Neutrophil (primary cell): ENCODE data around the gene CDC42EP3.

Experiments used
- H3K27ac ChIP-seq: fragments of 200-600 bp; sonication (generic); 2 replicates; pipeline ENCODE4 v1.5.1; 2016; ENCODE audit warnings: mild to moderate bottlenecking, moderate library complexity
- H3K27me3 ChIP-seq: fragments of 200-600 bp; sonication (generic); 2 replicates; pipeline ENCODE4 v1.6.0; 2016; ENCODE audit warnings: mild to moderate bottlenecking
- H3K36me3 ChIP-seq: fragments of 200-600 bp; sonication (generic); 2 replicates; pipeline ENCODE4 v1.5.1; 2017
- H3K4me1 ChIP-seq, 2 experiments: fragments of 200-600 bp in 1 of 2; sonication (generic) in 1 of 2; 1 replicate in 1 of 2; 2 replicates in 1 of 2; pipeline versions ENCODE4 v1.5.1 to v1.6.1; 2013 to 2016; ENCODE audit warnings: low read depth in 1 of 2, low read length in 1 of 2, mild to moderate bottlenecking in 1 of 2, moderate library complexity in 1 of 2; ENCODE audit not compliant: control insufficient read depth in 1 of 2, insufficient read depth in 1 of 2
- H3K4me3 ChIP-seq, 2 experiments: fragments of 200-600 bp in 1 of 2; sonication (generic) in 1 of 2; 1 replicate in 1 of 2; 2 replicates in 1 of 2; pipeline ENCODE4 v1.5.1; 2013 to 2016; ENCODE audit warnings: low read depth in 1 of 2, low read length in 1 of 2, mild to moderate bottlenecking in 1 of 2, moderate library complexity in 1 of 2
- H3K9me3 ChIP-seq: fragments of 200-600 bp; sonication (generic); 2 replicates; pipeline ENCODE4 v1.5.1; 2016
- TF ChIP-seq, protein P1 (sequence below): fragments of 200-600 bp; sonication (generic); IDR thresholded peaks from 2 replicates; pipeline ENCODE4 v1.5.1; 2016; ENCODE audit warnings: antibody characterized with exemption

The CDC42EP3 gene

DNA sequence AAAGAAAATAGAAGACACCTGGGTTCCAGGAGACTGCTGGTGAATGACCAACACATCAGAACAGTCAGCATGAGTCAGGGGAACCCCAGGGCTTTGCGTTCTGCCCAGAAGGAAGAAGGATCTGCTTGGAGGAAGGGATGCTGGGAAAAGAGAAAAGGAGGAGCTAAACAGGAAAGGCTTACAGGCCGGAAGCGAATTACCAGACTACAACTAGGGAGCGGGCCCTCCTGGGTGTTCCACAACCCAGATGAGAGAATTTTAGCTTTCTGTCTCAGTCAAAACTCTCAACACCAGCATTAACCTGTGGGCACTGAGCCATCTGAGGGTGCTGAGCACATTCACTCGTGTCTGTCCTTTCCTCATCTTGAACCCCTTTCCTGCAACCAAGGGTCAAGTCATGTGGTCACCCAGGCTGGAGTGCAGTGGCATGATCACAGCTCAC is 19.2 kb downstream of the CDC42EP3 start:
- peaks cover 45% of the 10 kb centered on the region for H3K36me3 ChIP-seq
- H3K9me3 ChIP-seq, result no peaks in the 10 kb centered on the region
- peak overlapping the region in 1 of 2 experiments; percentile 48 for H3K4me3 ChIP-seq

DNA sequence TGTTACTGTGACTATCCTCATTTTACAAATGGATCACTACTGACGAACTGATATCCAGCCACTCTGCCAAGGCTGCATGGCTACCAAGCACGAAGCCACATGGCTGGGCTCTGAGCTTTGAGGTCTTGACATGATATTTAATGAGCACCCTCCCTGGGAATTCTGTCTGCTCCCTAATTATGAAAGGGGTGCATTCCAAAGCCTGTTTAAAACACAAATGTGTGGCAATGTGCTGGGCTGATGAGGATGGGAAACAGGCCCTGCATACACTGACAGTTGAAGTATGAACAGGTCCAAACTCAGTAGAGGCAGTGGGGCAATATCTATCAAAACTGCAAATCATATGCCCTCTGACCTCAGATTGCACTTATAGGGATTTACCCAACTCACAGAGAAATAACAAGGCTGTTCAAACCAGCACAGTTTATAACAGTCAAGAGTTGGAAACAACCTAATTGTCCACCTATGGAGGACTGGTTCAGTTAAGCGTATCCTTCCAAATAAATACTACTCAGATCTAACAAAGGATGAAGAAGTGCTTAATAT is 20.8 kb downstream of the CDC42EP3 start:
- H3K36me3 ChIP-seq, result peaks cover 49% of the 10 kb centered on the region
- peak overlapping the region; percentile 96 for H3K27ac ChIP-seq
- H3K4me3 ChIP-seq, result no peak overlapping the region
- H3K4me1 ChIP-seq, result peaks cover 99 to 100% of the 10 kb centered on the region in 2 experiments
- H3K27me3 ChIP-seq, result no peaks in the 10 kb centered on the region
- H3K9me3 ChIP-seq, result no peaks in the 10 kb centered on the region
- TF ChIP-seq, protein P1, sequence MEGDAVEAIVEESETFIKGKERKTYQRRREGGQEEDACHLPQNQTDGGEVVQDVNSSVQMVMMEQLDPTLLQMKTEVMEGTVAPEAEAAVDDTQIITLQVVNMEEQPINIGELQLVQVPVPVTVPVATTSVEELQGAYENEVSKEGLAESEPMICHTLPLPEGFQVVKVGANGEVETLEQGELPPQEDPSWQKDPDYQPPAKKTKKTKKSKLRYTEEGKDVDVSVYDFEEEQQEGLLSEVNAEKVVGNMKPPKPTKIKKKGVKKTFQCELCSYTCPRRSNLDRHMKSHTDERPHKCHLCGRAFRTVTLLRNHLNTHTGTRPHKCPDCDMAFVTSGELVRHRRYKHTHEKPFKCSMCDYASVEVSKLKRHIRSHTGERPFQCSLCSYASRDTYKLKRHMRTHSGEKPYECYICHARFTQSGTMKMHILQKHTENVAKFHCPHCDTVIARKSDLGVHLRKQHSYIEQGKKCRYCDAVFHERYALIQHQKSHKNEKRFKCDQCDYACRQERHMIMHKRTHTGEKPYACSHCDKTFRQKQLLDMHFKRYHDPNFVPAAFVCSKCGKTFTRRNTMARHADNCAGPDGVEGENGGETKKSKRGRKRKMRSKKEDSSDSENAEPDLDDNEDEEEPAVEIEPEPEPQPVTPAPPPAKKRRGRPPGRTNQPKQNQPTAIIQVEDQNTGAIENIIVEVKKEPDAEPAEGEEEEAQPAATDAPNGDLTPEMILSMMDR, result no peak

More for the DNA sequence above, 19.2 kb downstream of the CDC42EP3 start:
- H3K4me1 ChIP-seq, result peaks cover 97 to 100% of the 10 kb centered on the region in 2 experiments
- H3K27ac ChIP-seq, result peak overlapping the region; percentile 96
- no peaks in the 10 kb centered on the region for H3K27me3 ChIP-seq
- TF ChIP-seq, protein P1, result no peak

DNA sequence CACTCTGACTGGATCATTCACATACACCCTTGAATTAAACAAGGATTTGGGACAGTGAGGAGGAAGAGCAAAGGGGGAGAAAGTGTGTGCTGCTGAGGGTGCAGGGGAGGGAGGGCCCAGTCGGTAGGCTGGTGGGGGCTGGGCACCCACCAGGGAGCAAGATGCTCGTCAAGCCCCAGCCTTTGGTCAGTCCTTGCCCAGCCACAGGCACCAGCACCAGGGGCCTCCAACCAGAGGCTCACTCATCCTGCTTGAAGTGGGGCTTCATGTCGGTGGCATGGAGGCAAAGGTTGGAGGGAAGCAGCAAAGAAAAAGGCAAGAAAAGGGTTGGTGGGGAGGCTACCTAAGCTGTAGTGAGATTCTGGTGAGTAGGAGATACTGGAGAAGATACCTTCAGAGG is 21.9 kb downstream of the CDC42EP3 start:
- peak overlapping the region; percentile 96 for H3K27ac ChIP-seq
- H3K36me3 ChIP-seq, result peaks cover 52% of the 10 kb centered on the region
- TF ChIP-seq, protein P1, result no peak
- no peak overlapping the region for H3K4me3 ChIP-seq
- H3K9me3 ChIP-seq, result no peaks in the 10 kb centered on the region
- H3K27me3 ChIP-seq, result no peaks in the 10 kb centered on the region
- peaks cover 99 to 100% of the 10 kb centered on the region in 2 experiments for H3K4me1 ChIP-seq

DNA sequence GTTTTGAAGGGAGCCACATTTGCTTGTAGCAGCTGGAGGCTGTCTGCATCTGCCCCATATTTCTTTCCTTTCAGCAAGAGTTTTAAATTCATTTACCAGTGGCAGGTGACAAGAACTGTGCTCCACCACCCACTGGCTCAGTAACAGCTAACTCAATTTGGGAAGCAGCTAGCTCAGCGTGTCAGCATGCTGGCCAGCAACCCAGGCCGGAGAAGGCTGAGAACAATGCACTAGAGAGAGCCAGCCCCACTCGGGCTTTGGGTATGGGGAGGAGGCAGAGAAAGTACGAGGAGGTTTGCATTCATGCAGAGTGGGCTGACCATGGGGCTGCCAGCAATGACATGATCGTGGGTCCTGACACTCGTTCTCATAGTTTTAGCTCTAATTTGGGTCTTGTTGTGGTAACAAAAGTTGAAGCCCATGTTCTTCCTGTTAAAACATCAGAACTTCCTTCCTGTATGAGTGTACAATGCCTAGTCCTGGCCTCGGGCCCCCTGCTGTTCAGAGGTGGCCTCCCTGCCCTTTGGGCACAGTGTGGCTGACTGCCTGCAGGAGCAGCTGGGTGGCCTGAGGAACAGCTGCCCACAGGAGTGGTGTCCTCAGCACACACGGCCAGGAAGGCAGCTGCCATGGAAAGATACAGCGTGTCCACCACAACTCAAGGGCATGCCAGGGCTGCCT is 23.0 kb downstream of the CDC42EP3 start:
- no peaks in the 10 kb centered on the region for H3K27me3 ChIP-seq
- H3K27ac ChIP-seq, result peak overlapping the region; percentile 96
- peak overlapping the region; percentile 36 to 51 for H3K4me3 ChIP-seq
- H3K4me1 ChIP-seq, result peaks cover 99 to 100% of the 10 kb centered on the region in 2 experiments
- H3K9me3 ChIP-seq, result no peaks in the 10 kb centered on the region
- TF ChIP-seq, protein P1, result peak; percentile 81
- H3K36me3 ChIP-seq, result peaks cover 61% of the 10 kb centered on the region

DNA sequence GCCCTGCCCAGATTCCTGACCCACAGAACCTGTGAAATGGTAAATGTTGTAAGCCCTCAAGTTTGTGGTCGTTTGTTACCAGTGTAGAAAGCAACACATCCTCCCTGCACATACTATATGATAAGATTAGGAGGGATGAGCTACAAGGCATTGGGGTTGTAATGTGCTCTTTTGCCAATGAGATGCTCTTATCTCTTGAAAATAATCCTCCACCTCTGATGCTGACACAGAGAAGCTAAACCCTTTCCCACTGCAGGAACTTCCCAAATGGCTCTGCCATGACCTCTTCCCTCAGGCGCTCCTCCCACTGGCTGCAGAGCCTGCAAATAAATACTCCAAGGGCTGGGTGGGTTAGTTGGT is 23.5 kb downstream of the CDC42EP3 start:
- Histone ChIP-seq H3K36me3 (peaks cover 66% of the 10 kb centered on the region), H3K27me3 (no peaks in the 10 kb centered on the region), H3K9me3 (no peaks in the 10 kb centered on the region), H3K4me1 (peaks cover 99 to 100% of the 10 kb centered on the region in 2 experiments), H3K4me3 (peak overlapping the region; percentile 36 to 51), H3K27ac (peak overlapping the region; percentile 96)
- TF ChIP-seq, protein P1, result no peak
